ENCODE measurements around the gene NSMCE1. TPM values are rescaled to one million over a fixed set of nuclear protein-coding genes. Genes with fewer than 3 reads are reported as not detected.

NSMCE1 gene
- total RNA-seq, 1 experiment from 2014 or later: 62.6 TPM

DNA sequence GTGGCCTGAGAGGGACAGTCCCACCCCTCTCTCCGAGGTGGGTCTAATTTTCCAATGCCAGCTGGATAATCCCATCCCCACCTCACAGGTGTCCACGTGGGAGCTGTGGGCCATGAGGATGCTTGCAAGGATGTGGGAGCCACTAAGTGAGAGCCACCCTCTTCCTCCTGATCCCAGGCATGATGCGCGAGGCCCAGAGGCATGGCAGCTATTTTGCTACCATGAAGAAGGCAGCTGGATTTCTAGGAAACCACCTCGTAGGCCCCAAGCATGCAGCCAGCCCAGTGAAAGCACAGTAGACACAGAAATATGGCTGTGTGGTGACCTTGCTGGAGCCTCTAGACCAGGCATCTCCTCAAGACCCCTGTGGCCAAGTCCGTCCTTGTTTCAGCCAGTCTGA is 44.9 kb downstream of the NSMCE1 start:
- 0 out of 2 replicates have a peak, but pooled peaks cover 10% of the 10 kb centered on the region for H3K36me3 ChIP-seq

GRCh38 chr16:27223226-27223610 is 45.4 kb downstream of the NSMCE1 start:
- Histone ChIP-seq H3K9me3 (replicated peaks) (no peaks in the 10 kb centered on the region), H3K27me3 (replicated peaks) (no peaks in the 10 kb centered on the region), H3K27ac (no peak overlapping the region), H3K36me3 (0 out of 2 replicates have a peak, but pooled peaks cover 10% of the 10 kb centered on the region), H3K4me3 (no peak overlapping the region), H3K4me1 (replicated peaks) (peaks cover 13% of the 10 kb centered on the region)
- DNase-seq (ENCODE audit: low read depth in 1 of 2, low spot score in 2 of 2): no peak

More for the DNA sequence above, 44.9 kb downstream of the NSMCE1 start:
- Histone ChIP-seq H3K9me3 (replicated peaks) (no peaks in the 10 kb centered on the region), H3K4me3 (no peak overlapping the region), H3K27ac (no peak overlapping the region), H3K4me1 (replicated peaks) (peaks cover 13% of the 10 kb centered on the region), H3K27me3 (replicated peaks) (no peaks in the 10 kb centered on the region)
- DNase-seq (ENCODE audit: low read depth in 1 of 2, low spot score in 2 of 2): no peak

DNA sequence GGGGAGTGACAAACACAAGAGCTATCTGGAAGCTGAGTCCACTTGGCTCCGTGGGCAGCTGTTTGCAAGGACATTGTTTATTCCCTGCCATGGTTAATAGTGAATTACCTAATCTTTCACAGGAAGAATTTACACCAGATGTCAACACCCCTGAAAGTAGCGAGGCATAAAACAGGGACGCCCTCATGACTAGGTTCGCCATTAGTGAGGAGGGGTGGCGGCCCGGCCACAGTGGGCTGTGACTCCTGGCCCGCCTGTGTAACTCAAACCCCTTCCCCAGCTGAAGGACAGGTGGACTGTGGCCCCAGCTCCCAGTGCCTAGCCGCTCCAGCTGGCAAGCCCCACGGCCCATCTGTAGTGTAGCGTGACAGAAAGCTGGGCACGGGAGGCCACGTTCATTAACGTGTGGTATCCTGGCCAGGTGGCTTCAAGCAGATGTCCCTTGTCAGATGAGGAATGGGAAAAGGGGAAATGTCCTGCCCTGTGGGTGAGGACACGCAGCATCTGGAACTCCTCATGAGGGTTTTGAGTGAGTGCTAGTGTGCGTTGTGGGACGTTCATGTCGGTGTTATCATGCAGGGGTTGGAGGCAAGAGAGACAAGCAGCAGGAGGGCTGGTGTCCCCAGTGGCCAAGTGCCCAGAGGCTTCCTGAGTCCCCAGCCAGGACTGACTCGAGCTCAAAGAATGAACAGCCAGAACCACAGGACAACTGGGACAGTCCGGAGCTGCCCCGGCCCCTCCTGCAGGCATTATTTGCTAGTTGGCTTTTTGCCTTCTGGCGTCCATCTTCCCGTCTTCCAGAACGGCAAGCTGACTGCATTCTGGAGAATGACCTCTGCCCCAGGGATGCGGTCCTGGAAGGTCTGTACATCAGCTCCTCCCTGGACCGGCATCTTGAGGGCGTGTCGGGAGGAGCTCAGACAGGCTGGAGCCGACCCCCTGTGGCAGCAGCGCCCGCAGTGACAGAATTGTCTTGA is 46.0 kb downstream of the NSMCE1 start:
- no peak overlapping the region for H3K4me3 ChIP-seq

GRCh38 chr16:27221576-27222248 is 46.9 kb downstream of the NSMCE1 start:
- DNase-seq (ENCODE audit: low read depth in 1 of 2, low spot score in 2 of 2): no peak
- Histone ChIP-seq H3K27me3 (replicated peaks) (no peaks in the 10 kb centered on the region), H3K36me3 (0 out of 2 replicates have a peak, but pooled peaks cover 10% of the 10 kb centered on the region), H3K4me3 (no peak overlapping the region), H3K4me1 (replicated peaks) (peaks cover 13% of the 10 kb centered on the region), H3K9me3 (replicated peaks) (no peaks in the 10 kb centered on the region), H3K27ac (no peak overlapping the region)

More for the DNA sequence above, 46.0 kb downstream of the NSMCE1 start:
- peaks cover 13% of the 10 kb centered on the region for H3K4me1 ChIP-seq (replicated peaks)
- H3K9me3 ChIP-seq (replicated peaks): no peaks in the 10 kb centered on the region
- H3K27me3 ChIP-seq (replicated peaks): no peaks in the 10 kb centered on the region
- DNase-seq (ENCODE audit: low read depth in 1 of 2, low spot score in 2 of 2): no peak
- H3K36me3 ChIP-seq: 0 out of 2 replicates have a peak, but pooled peaks cover 10% of the 10 kb centered on the region
- no peak overlapping the region for H3K27ac ChIP-seq

- Histone ChIP-seq H3K4me1 (replicated peaks) (peaks cover 13% of the 10 kb centered on the region), H3K4me3 (no peak overlapping the region), H3K36me3 (0 out of 2 replicates have a peak, but pooled peaks cover 10% of the 10 kb centered on the region), H3K27ac (no peak overlapping the region), H3K27me3 (replicated peaks) (no peaks in the 10 kb centered on the region), H3K9me3 (replicated peaks) (no peaks in the 10 kb centered on the region)
- DNase-seq (ENCODE audit: low read depth in 1 of 2, low spot score in 2 of 2): no peak
Measured at GRCh38 chr16:27220991-27221390, 47.6 kb downstream of the NSMCE1 start.

- peaks cover 13% of the 10 kb centered on the region for H3K4me1 ChIP-seq (replicated peaks)
- no peak overlapping the region for H3K27ac ChIP-seq
- 0 out of 2 replicates have a peak, but pooled peaks cover 10% of the 10 kb centered on the region for H3K36me3 ChIP-seq
- no peaks in the 10 kb centered on the region for H3K27me3 ChIP-seq (replicated peaks)
- no peak overlapping the region for H3K4me3 ChIP-seq
- H3K9me3 ChIP-seq (replicated peaks): no peaks in the 10 kb centered on the region
- DNase-seq (ENCODE audit: low read depth in 1 of 2, low spot score in 2 of 2): no peak
Measured at GRCh38 chr16:27220527-27220926, 48.0 kb downstream of the NSMCE1 start.

DNA sequence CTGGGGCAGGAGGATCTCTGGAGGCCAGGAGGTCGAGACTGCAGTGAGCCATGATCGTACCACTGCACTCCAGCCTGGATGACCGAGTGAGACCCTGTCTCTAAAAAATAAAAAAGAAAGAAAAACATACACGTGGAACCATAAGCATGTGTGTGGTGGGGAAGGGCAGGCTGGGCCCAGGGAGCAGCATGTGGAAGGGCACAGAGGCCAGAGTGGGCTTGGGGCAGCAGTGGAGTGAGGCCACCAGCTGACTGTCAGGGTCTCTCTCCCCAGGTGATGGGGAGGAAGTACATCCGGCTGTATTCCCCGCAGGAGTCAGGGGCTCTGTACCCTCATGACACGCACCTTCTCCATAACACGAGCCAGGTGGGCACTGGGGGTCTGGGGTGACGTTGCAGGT is 48.5 kb downstream of the NSMCE1 start:
- no peak for DNase-seq (ENCODE audit: low read depth in 1 of 2, low spot score in 2 of 2)
- Histone ChIP-seq H3K27me3 (replicated peaks) (no peaks in the 10 kb centered on the region), H3K27ac (no peak overlapping the region), H3K4me3 (no peak overlapping the region), H3K9me3 (replicated peaks) (no peaks in the 10 kb centered on the region), H3K36me3 (0 out of 2 replicates have a peak, but pooled peaks cover 10% of the 10 kb centered on the region), H3K4me1 (replicated peaks) (peaks cover 13% of the 10 kb centered on the region)

GRCh38 chr16:27219161-27219560 is 49.4 kb downstream of the NSMCE1 start:
- 0 out of 2 replicates have a peak, but pooled peaks cover 7% of the 10 kb centered on the region for H3K36me3 ChIP-seq
- no peak overlapping the region for H3K27ac ChIP-seq
- DNase-seq (ENCODE audit: low read depth in 1 of 2, low spot score in 2 of 2): no peak
- H3K4me3 ChIP-seq: no peak overlapping the region
- H3K27me3 ChIP-seq (replicated peaks): no peaks in the 10 kb centered on the region
- H3K4me1 ChIP-seq (replicated peaks): peaks cover 13% of the 10 kb centered on the region
- H3K9me3 ChIP-seq (replicated peaks): no peaks in the 10 kb centered on the region

- Histone ChIP-seq H3K4me3 (no peak overlapping the region), H3K27me3 (replicated peaks) (no peaks in the 10 kb centered on the region), H3K9me3 (replicated peaks) (no peaks in the 10 kb centered on the region), H3K36me3 (0 out of 2 replicates have a peak, but pooled peaks cover 4% of the 10 kb centered on the region), H3K4me1 (replicated peaks) (peaks cover 13% of the 10 kb centered on the region), H3K27ac (no peak overlapping the region)
- DNase-seq (ENCODE audit: low read depth in 1 of 2, low spot score in 2 of 2): no peak
Measured at GRCh38 chr16:27218756-27219155, 49.8 kb downstream of the NSMCE1 start.

GRCh38 chr16:27217256-27217655 is 51.3 kb downstream of the NSMCE1 start:
- no peaks in the 10 kb centered on the region for H3K36me3 ChIP-seq
- DNase-seq (ENCODE audit: low read depth in 1 of 2, low spot score in 2 of 2): no peak
- H3K27me3 ChIP-seq (replicated peaks): no peaks in the 10 kb centered on the region
- no peaks in the 10 kb centered on the region for H3K9me3 ChIP-seq (replicated peaks)
- H3K4me3 ChIP-seq: no peak overlapping the region
- H3K27ac ChIP-seq: no peak overlapping the region
- peaks cover under 1% of the 10 kb centered on the region for H3K4me1 ChIP-seq (replicated peaks)

GRCh38 chr16:27216297-27216885 is 52.2 kb downstream of the NSMCE1 start:
- Histone ChIP-seq H3K4me3 (no peak overlapping the region), H3K4me1 (replicated peaks) (no peaks in the 10 kb centered on the region), H3K27ac (no peak overlapping the region), H3K9me3 (replicated peaks) (no peaks in the 10 kb centered on the region), H3K27me3 (replicated peaks) (no peaks in the 10 kb centered on the region), H3K36me3 (no peaks in the 10 kb centered on the region)
- DNase-seq (ENCODE audit: low read depth in 1 of 2, low spot score in 2 of 2): no peak

DNA sequence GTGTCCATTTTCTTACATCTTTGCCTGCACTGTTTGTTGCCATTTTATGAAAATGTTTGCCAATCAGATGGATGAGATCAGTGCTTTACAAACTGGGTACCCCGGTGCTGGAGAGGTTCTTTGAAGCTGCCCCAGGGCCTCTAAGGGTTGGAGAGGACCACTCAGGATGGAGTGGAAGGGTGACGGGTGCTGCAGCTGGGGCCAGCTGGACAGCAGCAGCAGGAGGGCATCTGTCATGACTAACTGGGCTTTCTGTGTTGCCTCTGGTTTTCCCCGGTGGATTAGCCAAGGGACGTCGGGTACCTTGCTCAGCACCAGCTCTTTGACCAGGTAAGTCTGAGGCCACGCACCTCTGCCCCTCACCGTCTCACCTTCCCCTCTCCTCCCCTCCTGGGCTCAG is 52.9 kb downstream of the NSMCE1 start:
- Histone ChIP-seq H3K27me3 (replicated peaks) (no peaks in the 10 kb centered on the region), H3K9me3 (replicated peaks) (no peaks in the 10 kb centered on the region)

GRCh38 chr16:27214084-27214961 is 54.2 kb downstream of the NSMCE1 start:
- H3K27me3 ChIP-seq (replicated peaks): no peaks in the 10 kb centered on the region
- H3K4me3 ChIP-seq: no peak overlapping the region
- H3K9me3 ChIP-seq (replicated peaks): no peaks in the 10 kb centered on the region
- DNase-seq (ENCODE audit: low read depth in 1 of 2, low spot score in 2 of 2): no peak
- H3K27ac ChIP-seq: no peak overlapping the region
- H3K4me1 ChIP-seq (replicated peaks): no peaks in the 10 kb centered on the region
- H3K36me3 ChIP-seq: no peaks in the 10 kb centered on the region

More for the DNA sequence above, 52.9 kb downstream of the NSMCE1 start:
- H3K4me3 ChIP-seq: no peak overlapping the region
- DNase-seq (ENCODE audit: low read depth in 1 of 2, low spot score in 2 of 2): no peak
- no peak overlapping the region for H3K27ac ChIP-seq
- no peaks in the 10 kb centered on the region for H3K4me1 ChIP-seq (replicated peaks)
- no peaks in the 10 kb centered on the region for H3K36me3 ChIP-seq

Measured in SJSA1 (cell line).